ENCODE data around the gene GTF2B. TPM values are rescaled to one million over a fixed set of nuclear protein-coding genes. Genes with fewer than 3 reads are reported as not detected.

The GTF2B gene
- polyA plus RNA-seq, 1 donor, result 42.0 TPM

Other genes starting within 250 kb of the GTF2B start
- gene PKN2, start 207.3 kb downstream of the GTF2B start, polyA plus RNA-seq (ENCODE audit: insufficient read length), result 33.9 TPM
- gene KYAT3, start 101.1 kb upstream of the GTF2B start, polyA plus RNA-seq (ENCODE audit: insufficient read length), result 17.7 TPM
- gene RBMXL1, start 101.1 kb upstream of the GTF2B start, polyA plus RNA-seq (ENCODE audit: insufficient read length), result 15.4 TPM
- 3.8 TPM for gene GBP3, start 131.3 kb upstream of the GTF2B start, polyA plus RNA-seq (ENCODE audit: insufficient read length)
- 10.1 TPM for gene GBP1, start 173.6 kb upstream of the GTF2B start, polyA plus RNA-seq (ENCODE audit: insufficient read length)
- gene GBP2, start 234.5 kb upstream of the GTF2B start, polyA plus RNA-seq (ENCODE audit: insufficient read length), result 1.3 TPM

Measured in hindlimb muscle (tissue), 1 donor.